ENCODE results near the gene C2orf81.

GRCh38 chr2:74457129-74457548, 35.7 kb upstream of the C2orf81 start:
- TF ChIP-seq POLR2AphosphoS5 (IDR thresholded peaks at IDR 0.05; ENCODE audit: low read depth, low read length) (no peak; the same call in 1 of the 2 replicates), POLR2A (IDR thresholded peaks at IDR 0.05; ENCODE audit: low read depth, low read length) (no peak), TAF1 (IDR thresholded peaks at IDR 0.05; ENCODE audit: low read depth, low read length) (no peak), SPI1 (IDR thresholded peaks at IDR 0.05; ENCODE audit: low read depth, low read length) (no peak), POU2F2 (IDR thresholded peaks at IDR 0.05; ENCODE audit: low read depth, low read length) (peak; percentile 61; the same call in 1 of the 2 replicates)

All from GM12891 (cell line).